Measurements from ENCODE around the gene SECISBP2.

The SECISBP2 gene

GRCh38 chr9:89304020-89304833 lies 14.1 kb upstream of the SECISBP2 start:
- H3K36me3 ChIP-seq (ENCODE audit: insufficient read depth, insufficient read length, low read length) = peaks cover 16% of the 10 kb centered on the region
- H3K4me1 ChIP-seq (ENCODE audit: insufficient read depth, insufficient read length) = no peaks in the 10 kb centered on the region
- peaks cover 22% of the 10 kb centered on the region; the same call in 1 of the 2 replicates for H3K9me3 ChIP-seq (ENCODE audit: insufficient read depth, low read length)
- no peaks in the 10 kb centered on the region for H3K27me3 ChIP-seq (ENCODE audit: insufficient read depth, insufficient read length)
- TF ChIP-seq ZNF274 (IDR thresholded peaks at IDR 0.05; ENCODE audit: low read depth, low read length) (no peak), SUZ12 (IDR thresholded peaks at IDR 0.05; ENCODE audit: extremely low read depth, insufficient read depth, insufficient read length) (no peak), YY1 (IDR thresholded peaks at IDR 0.05; ENCODE audit: insufficient read depth, insufficient read length) (no peak)
- DNase-seq (ENCODE audit: low read depth, low spot score) = no peak
- H3K4me3 ChIP-seq (ENCODE audit: insufficient read length, low read depth) = no peak overlapping the region
- H3K9ac ChIP-seq (ENCODE audit: insufficient read length, low read depth) = no peak overlapping the region

GRCh38 chr9:89304834-89305188 lies 13.5 kb upstream of the SECISBP2 start:
- TF ChIP-seq YY1 (IDR thresholded peaks at IDR 0.05; ENCODE audit: insufficient read depth, insufficient read length) = no peak
- TF ChIP-seq SUZ12 (IDR thresholded peaks at IDR 0.05; ENCODE audit: extremely low read depth, insufficient read depth, insufficient read length) = no peak
- TF ChIP-seq ZNF274 (IDR thresholded peaks at IDR 0.05; ENCODE audit: low read depth, low read length) = no peak
- no peak overlapping the region for H3K4me3 ChIP-seq (ENCODE audit: insufficient read length, low read depth)

GRCh38 chr9:89305868-89306267 lies 12.4 kb upstream of the SECISBP2 start:
- DNase-seq (ENCODE audit: low read depth, low spot score) = no peak
- Histone ChIP-seq H3K27me3 (ENCODE audit: insufficient read depth, insufficient read length) (no peaks in the 10 kb centered on the region), H3K9ac (ENCODE audit: insufficient read length, low read depth) (no peak overlapping the region), H3K36me3 (ENCODE audit: insufficient read depth, insufficient read length, low read length) (peaks cover 16% of the 10 kb centered on the region), H3K4me1 (ENCODE audit: insufficient read depth, insufficient read length) (no peaks in the 10 kb centered on the region), H3K9me3 (ENCODE audit: insufficient read depth, low read length) (peaks cover 22% of the 10 kb centered on the region; the same call in 1 of the 2 replicates), H3K4me3 (ENCODE audit: insufficient read length, low read depth) (no peak overlapping the region)
- no peak for TF ChIP-seq YY1 (IDR thresholded peaks at IDR 0.05; ENCODE audit: insufficient read depth, insufficient read length)
- no peak for TF ChIP-seq ZNF274 (IDR thresholded peaks at IDR 0.05; ENCODE audit: low read depth, low read length)
- no peak for TF ChIP-seq SUZ12 (IDR thresholded peaks at IDR 0.05; ENCODE audit: extremely low read depth, insufficient read depth, insufficient read length)

More at GRCh38 chr9:89304834-89305188, 13.5 kb upstream of the SECISBP2 start:
- DNase-seq (ENCODE audit: low read depth, low spot score) = no peak
- Histone ChIP-seq H3K36me3 (ENCODE audit: insufficient read depth, insufficient read length, low read length) (peaks cover 16% of the 10 kb centered on the region), H3K9me3 (ENCODE audit: insufficient read depth, low read length) (peaks cover 22% of the 10 kb centered on the region; the same call in 1 of the 2 replicates), H3K9ac (ENCODE audit: insufficient read length, low read depth) (no peak overlapping the region), H3K4me1 (ENCODE audit: insufficient read depth, insufficient read length) (no peaks in the 10 kb centered on the region), H3K27me3 (ENCODE audit: insufficient read depth, insufficient read length) (no peaks in the 10 kb centered on the region)

- DNase-seq (ENCODE audit: low read depth, low spot score) = no peak
- H3K4me3 ChIP-seq (ENCODE audit: insufficient read length, low read depth) = no peak overlapping the region
- TF ChIP-seq SUZ12 (IDR thresholded peaks at IDR 0.05; ENCODE audit: extremely low read depth, insufficient read depth, insufficient read length) = no peak
- no peak for TF ChIP-seq ZNF274 (IDR thresholded peaks at IDR 0.05; ENCODE audit: low read depth, low read length)
- no peak for TF ChIP-seq YY1 (IDR thresholded peaks at IDR 0.05; ENCODE audit: insufficient read depth, insufficient read length)
- H3K9ac ChIP-seq (ENCODE audit: insufficient read length, low read depth) = no peak overlapping the region
- peaks cover 14% of the 10 kb centered on the region; the same call in 1 of the 2 replicates for H3K9me3 ChIP-seq (ENCODE audit: insufficient read depth, low read length)
- H3K4me1 ChIP-seq (ENCODE audit: insufficient read depth, insufficient read length) = no peaks in the 10 kb centered on the region
- no peaks in the 10 kb centered on the region for H3K27me3 ChIP-seq (ENCODE audit: insufficient read depth, insufficient read length)
- H3K36me3 ChIP-seq (ENCODE audit: insufficient read depth, insufficient read length, low read length) = peaks cover 40% of the 10 kb centered on the region
Observed at GRCh38 chr9:89309166-89309565, 9.1 kb upstream of the SECISBP2 start.

GRCh38 chr9:89309608-89310474 lies 8.5 kb upstream of the SECISBP2 start:
- H3K9ac ChIP-seq (ENCODE audit: insufficient read length, low read depth) = peak overlapping the region; percentile 96
- no peak for DNase-seq (ENCODE audit: low read depth, low spot score)
- H3K27me3 ChIP-seq (ENCODE audit: insufficient read depth, insufficient read length) = no peaks in the 10 kb centered on the region
- H3K36me3 ChIP-seq (ENCODE audit: insufficient read depth, insufficient read length, low read length) = peaks cover 47% of the 10 kb centered on the region
- H3K9me3 ChIP-seq (ENCODE audit: insufficient read depth, low read length) = peaks cover 7% of the 10 kb centered on the region; the same call in 1 of the 2 replicates
- TF ChIP-seq YY1 (IDR thresholded peaks at IDR 0.05; ENCODE audit: insufficient read depth, insufficient read length) = no peak
- TF ChIP-seq ZNF274 (IDR thresholded peaks at IDR 0.05; ENCODE audit: low read depth, low read length) = no peak
- no peak for TF ChIP-seq SUZ12 (IDR thresholded peaks at IDR 0.05; ENCODE audit: extremely low read depth, insufficient read depth, insufficient read length)
- no peaks in the 10 kb centered on the region for H3K4me1 ChIP-seq (ENCODE audit: insufficient read depth, insufficient read length)
- H3K4me3 ChIP-seq (ENCODE audit: insufficient read length, low read depth) = peak overlapping the region; percentile 86

GRCh38 chr9:89310475-89311345 lies 7.6 kb upstream of the SECISBP2 start, which contains the start of gene CKS2:
CKS2 (plus strand) TSS chr9:89311195; CDS start chr9:89311293, 98 bp downstream.
- Histone ChIP-seq H3K36me3 (ENCODE audit: insufficient read depth, insufficient read length, low read length) (peaks cover 56% of the 10 kb centered on the region), H3K4me3 (ENCODE audit: insufficient read length, low read depth) (peak within 1 kb of the TSS; percentile 86), H3K27me3 (ENCODE audit: insufficient read depth, insufficient read length) (no peaks in the 10 kb centered on the region), H3K9me3 (ENCODE audit: insufficient read depth, low read length) (no peaks in the 10 kb centered on the region), H3K9ac (ENCODE audit: insufficient read length, low read depth) (peak within 1 kb of the TSS; percentile 96), H3K4me1 (ENCODE audit: insufficient read depth, insufficient read length) (no peaks in the 10 kb centered on the region)
- DNase-seq (ENCODE audit: low read depth, low spot score) = peak; percentile 100
- TF ChIP-seq YY1 (IDR thresholded peaks at IDR 0.05; ENCODE audit: insufficient read depth, insufficient read length) (peak; percentile 20), ZNF274 (IDR thresholded peaks at IDR 0.05; ENCODE audit: low read depth, low read length) (no peak), SUZ12 (IDR thresholded peaks at IDR 0.05; ENCODE audit: extremely low read depth, insufficient read depth, insufficient read length) (no peak)

Data from NT2/D1 (cell line).